Neural crest cell (in vitro differentiated cells): ENCODE data around the gene PROK1. TPM values are rescaled to one million over a fixed set of nuclear protein-coding genes. Genes with fewer than 3 reads are reported as not detected.
"Not testable (repeated sequence)": the region's sequence is repeated elsewhere in the genome, so short reads cannot be mapped to it uniquely, and the experiment has no call there.

ENCODE experiments used
- DNase-seq: peaks from one replicate; pipeline ENCODE4 v3.0.0; 2021; ENCODE audit warnings: low read depth, mixed read lengths, low spot score
- H3K27ac Mint-ChIP-seq: one replicate; pipeline ENCODE4 v1.8.0; 2021; ENCODE audit warnings: mild to moderate bottlenecking, mixed read lengths; ENCODE audit not compliant: unreplicated experiment
- H3K27me3 Mint-ChIP-seq: 2 replicates; pipeline ENCODE4 v1.8.0; 2021; ENCODE audit warnings: low read depth, mild to moderate bottlenecking, mixed read lengths
- H3K36me3 Mint-ChIP-seq: 2 replicates; pipeline ENCODE4 v1.8.0; 2021; ENCODE audit warnings: low read depth, mild to moderate bottlenecking, mixed read lengths
- H3K4me1 Mint-ChIP-seq: 2 replicates; pipeline ENCODE4 v1.8.0; 2021; ENCODE audit warnings: mixed read lengths
- H3K4me3 Mint-ChIP-seq: one replicate; pipeline ENCODE4 v1.8.0; 2021; ENCODE audit warnings: mild to moderate bottlenecking, mixed read lengths
- H3K9me3 Mint-ChIP-seq: 2 replicates; pipeline ENCODE4 v1.8.0; 2021; ENCODE audit warnings: mixed read lengths
- long read RNA-seq: library from polyadenylated mRNA; unstranded; transcript quantifications from one replicate; pipeline ENCODE4 v2.0.0, GENCODE V29; 2020
- total RNA-seq: library from RNA; stranded (reverse); gene quantifications from 2 replicates; pipeline ENCODE4 v1.2.1, GENCODE V29; 2021
- TF ChIP-seq, protein P1 (sequence below): fragments of 200-600 bp; sonication (generic); conservative IDR thresholded peaks from 2 replicates; pipeline ENCODE4 v1.5.0; 2021; ENCODE audit warnings: antibody characterized with exemption, mild to moderate bottlenecking

Gene PROK1
- total RNA-seq: not detected in 2 replicates
- long read RNA-seq: 0 reads

GRCh38 chr1:110450929-110451328 is at the start of gene PROK1:
PROK1 (plus strand) TSS chr1:110451149; CDS start chr1:110451217, 68 bp downstream.
- Mint-ChIP-seq H3K9me3 (no peaks in the 10 kb centered on the region), H3K27ac (no peak within 1 kb of the TSS), H3K36me3 (no peaks in the 10 kb centered on the region), H3K4me1 (no peaks in the 10 kb centered on the region), H3K27me3 (peaks cover 42% of the 10 kb centered on the region), H3K4me3 (no peak within 1 kb of the TSS)
- DNase-seq: no peak
- TF ChIP-seq, protein P1, sequence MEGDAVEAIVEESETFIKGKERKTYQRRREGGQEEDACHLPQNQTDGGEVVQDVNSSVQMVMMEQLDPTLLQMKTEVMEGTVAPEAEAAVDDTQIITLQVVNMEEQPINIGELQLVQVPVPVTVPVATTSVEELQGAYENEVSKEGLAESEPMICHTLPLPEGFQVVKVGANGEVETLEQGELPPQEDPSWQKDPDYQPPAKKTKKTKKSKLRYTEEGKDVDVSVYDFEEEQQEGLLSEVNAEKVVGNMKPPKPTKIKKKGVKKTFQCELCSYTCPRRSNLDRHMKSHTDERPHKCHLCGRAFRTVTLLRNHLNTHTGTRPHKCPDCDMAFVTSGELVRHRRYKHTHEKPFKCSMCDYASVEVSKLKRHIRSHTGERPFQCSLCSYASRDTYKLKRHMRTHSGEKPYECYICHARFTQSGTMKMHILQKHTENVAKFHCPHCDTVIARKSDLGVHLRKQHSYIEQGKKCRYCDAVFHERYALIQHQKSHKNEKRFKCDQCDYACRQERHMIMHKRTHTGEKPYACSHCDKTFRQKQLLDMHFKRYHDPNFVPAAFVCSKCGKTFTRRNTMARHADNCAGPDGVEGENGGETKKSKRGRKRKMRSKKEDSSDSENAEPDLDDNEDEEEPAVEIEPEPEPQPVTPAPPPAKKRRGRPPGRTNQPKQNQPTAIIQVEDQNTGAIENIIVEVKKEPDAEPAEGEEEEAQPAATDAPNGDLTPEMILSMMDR: no peak

- no peak for DNase-seq
- Mint-ChIP-seq H3K4me3 (peak overlapping the region; percentile 74), H3K4me1 (peaks cover 25% of the 10 kb centered on the region), H3K36me3 (peaks cover 5% of the 10 kb centered on the region), H3K27me3 (no peaks in the 10 kb centered on the region), H3K9me3 (no peaks in the 10 kb centered on the region), H3K27ac (no peak overlapping the region)
- TF ChIP-seq, protein P1: no peak
These were observed 47.1 kb upstream of the PROK1 start for GRCh38 chr1:110403805-110404204.

- DNase-seq: no peak
- peaks cover 25% of the 10 kb centered on the region for H3K4me1 Mint-ChIP-seq
- H3K27ac Mint-ChIP-seq: no peak overlapping the region
- TF ChIP-seq, protein P1: no peak
- no peaks in the 10 kb centered on the region for H3K9me3 Mint-ChIP-seq
- peak overlapping the region; percentile 74 for H3K4me3 Mint-ChIP-seq
- H3K27me3 Mint-ChIP-seq: no peaks in the 10 kb centered on the region
- peaks cover 5% of the 10 kb centered on the region for H3K36me3 Mint-ChIP-seq
These were observed 46.5 kb upstream of the PROK1 start for GRCh38 chr1:110404401-110404800.

DNA sequence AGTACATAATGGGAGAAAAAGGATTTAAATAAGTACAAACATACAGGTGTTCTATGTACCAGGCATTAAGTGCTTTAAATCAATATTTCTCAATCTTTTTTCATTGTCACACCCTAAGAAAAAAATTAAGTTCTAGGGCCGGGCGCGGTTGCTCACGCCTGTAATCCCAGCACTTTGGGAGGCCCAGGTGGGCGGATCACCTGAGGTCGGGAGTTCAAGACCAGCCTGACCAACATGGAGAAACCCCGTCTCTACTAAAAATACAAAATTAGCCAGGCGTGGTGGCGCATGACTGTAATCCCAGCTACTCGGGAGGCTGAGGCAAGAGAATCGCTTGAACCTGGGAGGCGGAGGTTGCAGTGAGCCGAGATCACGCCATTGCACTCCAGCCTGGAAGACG is 44.5 kb upstream of the PROK1 start:
- not testable (repeated sequence) for DNase-seq, H3K36me3 Mint-ChIP-seq, H3K9me3 Mint-ChIP-seq, H3K27ac Mint-ChIP-seq, H3K27me3 Mint-ChIP-seq
- peaks cover 25% of the 10 kb centered on the region for H3K4me1 Mint-ChIP-seq
- peak overlapping the region; percentile 99 for H3K4me3 Mint-ChIP-seq

GRCh38 chr1:110407260-110408210 is 43.4 kb upstream of the PROK1 start, which contains the start of gene LAMTOR5:
LAMTOR5 (minus strand) TSS chr1:110407694; CDS start chr1:110407620, 74 bp downstream.
- peak within 1 kb of the TSS; percentile 99 for H3K27ac Mint-ChIP-seq
- no peaks in the 10 kb centered on the region for H3K9me3 Mint-ChIP-seq
- H3K4me1 Mint-ChIP-seq: peaks cover 26% of the 10 kb centered on the region
- H3K4me3 Mint-ChIP-seq: peak within 1 kb of the TSS; percentile 99
- peaks cover 2% of the 10 kb centered on the region for H3K36me3 Mint-ChIP-seq
- TF ChIP-seq, protein P1: no peak
- DNase-seq: peak; percentile 91
- H3K27me3 Mint-ChIP-seq: no peaks in the 10 kb centered on the region

DNA sequence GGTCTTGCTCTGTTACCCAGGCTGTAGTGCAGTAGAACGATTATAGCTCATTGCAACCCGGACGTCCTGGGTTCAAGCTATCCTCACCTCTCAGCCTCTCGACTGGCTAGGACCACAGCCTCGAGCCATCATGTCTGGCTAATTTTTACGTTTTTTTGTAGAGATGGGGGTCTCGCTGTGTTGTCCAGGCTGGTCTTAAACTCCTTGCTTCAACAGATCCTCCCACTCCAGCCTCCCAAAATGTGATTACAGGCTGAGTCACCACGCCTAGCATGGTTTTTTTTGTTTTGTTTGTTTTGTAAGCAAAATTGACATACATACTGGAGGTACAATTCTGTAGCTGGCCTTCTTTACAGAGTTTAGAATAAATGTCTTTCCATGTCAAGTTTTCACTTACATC is 42.5 kb upstream of the PROK1 start:
- no peak for DNase-seq
- Mint-ChIP-seq H3K27me3 (no peaks in the 10 kb centered on the region), H3K4me3 (peak overlapping the region; percentile 99), H3K4me1 (peaks cover 28% of the 10 kb centered on the region), H3K9me3 (no peaks in the 10 kb centered on the region), H3K27ac (no peak overlapping the region), H3K36me3 (peaks cover 2% of the 10 kb centered on the region)
- TF ChIP-seq, protein P1: no peak
